A549 (cell line): ENCODE measurements around the gene PRKD1. TPM values are rescaled to one million over a fixed set of nuclear protein-coding genes. Genes with fewer than 3 reads are reported as not detected.
A peak's percentile ranks its signal among the peaks of the same experiment; 100 is the strongest.

Experiments used
- ATAC-seq, 2 experiments: fragments of 200-7000 bp in 1 of 2; fragments of >200 bp in 1 of 2; cut with Nextera tagmentation in 1 of 2; cut with Tn5 transposase in 1 of 2; 3 replicates each; pipeline versions ENCODE4 v1.8.0 to v1.9.1; 2018 to 2020; ENCODE audit warnings: mild to moderate bottlenecking in 1 of 2, moderate library complexity in 1 of 2
- CTCF ChIA-PET: fragments of 300-600 bp; sonication (Branson Sonifier 250); formaldehyde crosslinking; extraction: SDS; loops from one replicate; lab custom pipeline; 2021; ENCODE audit warnings: antibody characterized with exemption, inconsistent platforms; lab: Yijun Ruan, JAX
- POLR2A ChIA-PET: fragments of 350-600 bp; formaldehyde crosslinking; extraction: SDS; loops from one replicate; lab custom pipeline; 2021; ENCODE audit warnings: antibody characterized with exemption, inconsistent platforms; lab: Yijun Ruan, JAX
- DNase-seq, 2 experiments: peaks; one replicate each; pipeline versions ENCODE4 v3.0.0 to v3.0.0-alpha.2; 2011 to 2016; ENCODE audit warnings: low read depth in 1 of 2, low spot score in 1 of 2
- FAIRE-seq: peaks from 2 replicates; lab custom pipeline; 2011; peaks lifted over from hg19 to GRCh38; lab: Jason Lieb, UNC
- H3K27ac ChIP-seq, 2 experiments: fragments of >200 bp; sonication (Bioruptor Twin); formaldehyde crosslinking; 3 replicates each; pipeline ENCODE4 v1.5.1; 2016 to 2017
- H3K4me1 ChIP-seq: fragments of >200 bp; sonication (Bioruptor Twin); formaldehyde crosslinking; 3 replicates; pipeline ENCODE4 v1.6.1; 2016
- H3K4me2 ChIP-seq: fragments of >200 bp; sonication (Bioruptor Twin); formaldehyde crosslinking; 3 replicates; pipeline ENCODE4 v1.6.1; 2016
- H3K4me3 ChIP-seq: fragments of >200 bp; sonication (Bioruptor Twin); formaldehyde crosslinking; 3 replicates; pipeline ENCODE4 v1.5.1; 2016
- H3K9me3 ChIP-seq: fragments of >200 bp; sonication (Bioruptor Twin); formaldehyde crosslinking; 3 replicates; pipeline ENCODE4 v1.6.1; 2016
- CBX2 ChIP-seq: fragments of 200-600 bp; sonication (generic); IDR thresholded peaks from 2 replicates; pipeline ENCODE4 v1.6.1; 2016; ENCODE audit warnings: low read depth, mild to moderate bottlenecking, borderline replicate concordance
- CBX8 ChIP-seq: fragments of 200-600 bp; sonication (generic); IDR thresholded peaks from 2 replicates; pipeline ENCODE4 v1.6.1; 2016
- CHD4 ChIP-seq: fragments of 200-600 bp; sonication (generic); IDR thresholded peaks from 2 replicates; pipeline ENCODE4 v1.6.1; 2016; ENCODE audit warnings: antibody characterized with exemption, mild to moderate bottlenecking, borderline replicate concordance
- EHMT2 ChIP-seq: fragments of 200-600 bp; sonication (generic); IDR thresholded peaks from 2 replicates; pipeline ENCODE4 v1.6.1; 2016; ENCODE audit warnings: antibody characterized with exemption, low read depth, mild to moderate bottlenecking, moderate library complexity
- HOXA7 ChIP-seq: fragments of 250-450 bp; sonication (Bioruptor Pico); IDR thresholded peaks from 2 replicates; pipeline ENCODE4 v1.5.0; 2020; ENCODE audit warnings: mild to moderate bottlenecking, moderate library complexity
- HOXB13 ChIP-seq: fragments of 250-450 bp; sonication (Bioruptor Pico); IDR thresholded peaks from 2 replicates; pipeline ENCODE4 v1.5.0; 2020; ENCODE audit warnings: low read depth, mild to moderate bottlenecking, moderate library complexity
- HOXB5 ChIP-seq: fragments of 250-450 bp; sonication (Bioruptor Pico); IDR thresholded peaks from 2 replicates; pipeline ENCODE4 v1.5.0; 2020; ENCODE audit warnings: mild to moderate bottlenecking, moderate library complexity
- MAFK ChIP-seq: fragments of 450-650 bp; IDR thresholded peaks from 2 replicates; pipeline ENCODE4 v1.6.1; 2014; ENCODE audit not compliant: partially characterized antibody
- NFE2L2 ChIP-seq: fragments of 150-350 bp; conservative IDR thresholded peaks from 2 replicates; pipeline ENCODE4 v1.6.1; 2014; ENCODE audit warnings: low read length
- POLR2A ChIP-seq: IDR thresholded peaks from 2 replicates; pipeline ENCODE4 v1.6.1; 2012; ENCODE audit warnings: mild to moderate bottlenecking, low read length
- RCOR1 ChIP-seq: fragments of 150-350 bp; IDR thresholded peaks from 2 replicates; pipeline ENCODE4 v1.6.1; 2014; ENCODE audit warnings: antibody characterized with exemption, low read length, low read depth
- RNF2 ChIP-seq: fragments of 200-600 bp; sonication (generic); IDR thresholded peaks from 2 replicates; pipeline ENCODE4 v1.6.1; 2016; ENCODE audit warnings: low read depth, mild to moderate bottlenecking, antibody characterized with exemption, moderate library complexity, borderline replicate concordance
- SREBF2 ChIP-seq: fragments of 450-650 bp; IDR thresholded peaks from 2 replicates; pipeline ENCODE4 v1.6.1; 2014; ENCODE audit warnings: mild to moderate bottlenecking, moderate library complexity
- ZC3H11A ChIP-seq: fragments of 450-650 bp; IDR thresholded peaks from 2 replicates; pipeline ENCODE4 v1.6.1; 2014; ENCODE audit warnings: antibody characterized with exemption, mild to moderate bottlenecking
- ZFP36 ChIP-seq: fragments of 450-650 bp; IDR thresholded peaks from 2 replicates; pipeline ENCODE4 v1.6.1; 2014; ENCODE audit warnings: borderline replicate concordance; ENCODE audit not compliant: partially characterized antibody
- WGBS: methylation state at CpG from one replicate; pipeline ENCODE4 v1.1.6; 2017; ENCODE audit errors: missing lambda C conversion rate; 5-methylcytosine and 5-hydroxymethylcytosine counted together
- polyA plus RNA-seq, 4 experiments: library from polyadenylated mRNA; depleted of rRNA in 3 of 4; stranded (reverse); fragments of >200 nt; fragmentation: RNase III in 1 of 4; extraction: RNeasy Plus Mini Kit Qiagen cat#74134 plus additional on column Dnase treatment in 1 of 4; gene quantifications; 2 replicates in 3 of 4; 3 replicates in 1 of 4; pipeline ENCODE4 v1.2.3, GENCODE V29; 2011 to 2017
- TF ChIP-seq, protein P1 (sequence below): fragments of >200 bp; sonication (Bioruptor Twin); formaldehyde crosslinking; IDR thresholded peaks from 3 replicates; pipeline ENCODE4 v1.5.1; 2016
- TF ChIP-seq, protein P2 (sequence below): IDR thresholded peaks from 2 replicates; pipeline ENCODE4 v1.6.1; 2012
- TF ChIP-seq, protein P3 (sequence below): fragments of 250-450 bp; sonication (Bioruptor Pico); IDR thresholded peaks from 2 replicates; pipeline ENCODE4 v1.5.0; 2021; ENCODE audit warnings: mild to moderate bottlenecking, moderate library complexity, borderline replicate concordance
- TF ChIP-seq, protein P4 (sequence below): fragments of >200 bp; sonication (Bioruptor Twin); formaldehyde crosslinking; IDR thresholded peaks from 2 replicates; pipeline ENCODE4 v1.6.1; 2016
- TF ChIP-seq, protein P5 (sequence below): fragments of 150-350 bp; IDR thresholded peaks from 2 replicates; pipeline ENCODE4 v1.6.1; 2014; ENCODE audit warnings: low read depth, mild to moderate bottlenecking, low read length

PRKD1 gene
- polyA plus RNA-seq, 2 of the 4 experiments (the other 2 are of a cell fraction), result 3.0 to 7.8 TPM

DNA sequence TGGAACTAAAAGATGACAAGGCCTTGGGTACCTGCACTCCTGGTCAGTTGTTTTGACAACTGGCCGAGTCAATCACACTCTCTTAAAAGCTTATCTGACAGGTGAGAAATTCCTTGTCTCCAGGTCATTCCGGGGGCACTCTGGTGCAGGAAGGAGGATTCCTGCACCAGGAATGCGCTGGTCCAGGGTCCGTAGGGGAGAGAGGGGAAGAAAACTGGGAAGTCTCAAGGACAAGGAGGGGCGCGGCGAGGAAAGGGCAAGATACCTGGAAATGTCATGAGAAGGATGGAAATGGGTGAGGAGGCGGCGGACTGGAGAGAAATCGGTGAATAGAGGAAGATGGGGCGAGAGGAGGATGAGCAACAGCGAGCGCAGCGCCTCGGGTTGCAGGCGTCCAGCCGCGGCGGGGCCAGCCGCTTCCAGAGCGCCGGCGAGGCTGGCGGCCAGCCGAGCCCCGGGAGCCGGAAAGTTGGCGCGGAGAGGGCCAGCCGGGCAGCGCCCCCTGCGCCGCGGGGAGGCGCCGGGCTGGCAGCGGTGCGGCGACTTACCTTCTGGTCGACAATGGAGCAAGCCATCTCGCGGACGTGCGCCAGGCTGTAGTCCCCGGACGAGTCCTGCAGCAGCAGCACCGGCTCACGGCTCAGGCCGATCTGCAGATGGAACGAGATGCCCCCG lies 809 bp downstream of the PRKD1 start:
- ATAC-seq, result peak; percentile 72 to 80
- H3K27ac ChIP-seq, result peak overlapping the region; percentile 79 to 95
- peak overlapping the region; percentile 69 for H3K4me3 ChIP-seq
- peak; percentile 34 to 59 for DNase-seq
- TF ChIP-seq EHMT2 (no peak), SREBF2 (no peak)
- TF ChIP-seq, protein P1, sequence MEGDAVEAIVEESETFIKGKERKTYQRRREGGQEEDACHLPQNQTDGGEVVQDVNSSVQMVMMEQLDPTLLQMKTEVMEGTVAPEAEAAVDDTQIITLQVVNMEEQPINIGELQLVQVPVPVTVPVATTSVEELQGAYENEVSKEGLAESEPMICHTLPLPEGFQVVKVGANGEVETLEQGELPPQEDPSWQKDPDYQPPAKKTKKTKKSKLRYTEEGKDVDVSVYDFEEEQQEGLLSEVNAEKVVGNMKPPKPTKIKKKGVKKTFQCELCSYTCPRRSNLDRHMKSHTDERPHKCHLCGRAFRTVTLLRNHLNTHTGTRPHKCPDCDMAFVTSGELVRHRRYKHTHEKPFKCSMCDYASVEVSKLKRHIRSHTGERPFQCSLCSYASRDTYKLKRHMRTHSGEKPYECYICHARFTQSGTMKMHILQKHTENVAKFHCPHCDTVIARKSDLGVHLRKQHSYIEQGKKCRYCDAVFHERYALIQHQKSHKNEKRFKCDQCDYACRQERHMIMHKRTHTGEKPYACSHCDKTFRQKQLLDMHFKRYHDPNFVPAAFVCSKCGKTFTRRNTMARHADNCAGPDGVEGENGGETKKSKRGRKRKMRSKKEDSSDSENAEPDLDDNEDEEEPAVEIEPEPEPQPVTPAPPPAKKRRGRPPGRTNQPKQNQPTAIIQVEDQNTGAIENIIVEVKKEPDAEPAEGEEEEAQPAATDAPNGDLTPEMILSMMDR, result peak; percentile 20; the same call in 1 of the 3 replicates
- TF ChIP-seq, protein P2, sequence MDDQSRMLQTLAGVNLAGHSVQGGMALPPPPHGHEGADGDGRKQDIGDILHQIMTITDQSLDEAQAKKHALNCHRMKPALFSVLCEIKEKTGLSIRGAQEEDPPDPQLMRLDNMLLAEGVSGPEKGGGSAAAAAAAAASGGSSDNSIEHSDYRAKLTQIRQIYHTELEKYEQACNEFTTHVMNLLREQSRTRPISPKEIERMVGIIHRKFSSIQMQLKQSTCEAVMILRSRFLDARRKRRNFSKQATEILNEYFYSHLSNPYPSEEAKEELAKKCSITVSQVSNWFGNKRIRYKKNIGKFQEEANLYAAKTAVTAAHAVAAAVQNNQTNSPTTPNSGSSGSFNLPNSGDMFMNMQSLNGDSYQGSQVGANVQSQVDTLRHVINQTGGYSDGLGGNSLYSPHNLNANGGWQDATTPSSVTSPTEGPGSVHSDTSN, result no peak
- H3K9me3 ChIP-seq, result no peaks in the 10 kb centered on the region
- ChIA-PET CTCF (interaction anchor here (0.6 kb wide), 2 partner anchors 18 to 38 kb away, joined by 3 read pairs; no protein-coding TSS in a partner anchor), POLR2A (no interaction called here)
- peak overlapping the region; percentile 99 for H3K4me2 ChIP-seq
- peaks cover 17% of the 10 kb centered on the region; the same call in 2 of the 3 replicates for H3K4me1 ChIP-seq
- 2% methylated on average over 28 of the region's 51 CpGs for WGBS
- FAIRE-seq, result no peak

DNA sequence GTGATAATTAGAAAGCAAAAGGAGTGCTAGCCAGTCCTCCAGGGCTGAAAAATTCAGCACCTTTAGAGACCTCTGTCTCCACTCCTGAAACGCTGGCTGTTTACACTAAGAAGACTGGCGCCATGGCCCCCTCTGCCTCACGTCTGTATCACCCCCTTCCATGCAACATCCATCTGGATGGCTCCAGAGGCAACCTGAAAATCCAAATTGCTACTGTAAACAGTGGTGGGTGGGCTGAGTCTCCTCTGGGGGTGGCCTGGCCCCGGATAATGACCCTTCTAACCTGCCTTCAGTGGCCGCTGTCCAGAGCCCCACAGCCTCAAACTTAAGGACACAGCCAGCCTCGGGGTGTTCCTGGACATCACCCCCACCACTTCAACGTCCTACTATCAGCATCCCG lies 1.4 kb downstream of the PRKD1 start:
- ATAC-seq (no peak), DNase-seq (no peak), FAIRE-seq (no peak)
- ChIA-PET POLR2A (no interaction called here), CTCF (no interaction called here)
- Histone ChIP-seq H3K9me3 (no peaks in the 10 kb centered on the region), H3K27ac (peak overlapping the region; percentile 79 to 95; a peak in 2 of 6 replicates), H3K4me3 (peak overlapping the region; percentile 69), H3K4me1 (peaks cover 17% of the 10 kb centered on the region; the same call in 2 of the 3 replicates), H3K4me2 (peak overlapping the region; percentile 99)
- TF ChIP-seq HOXA7 (CRISPR knock-in tag), result no peak
- TF ChIP-seq RNF2, result no peak
- no peak for TF ChIP-seq ZFP36
- TF ChIP-seq, protein P3, sequence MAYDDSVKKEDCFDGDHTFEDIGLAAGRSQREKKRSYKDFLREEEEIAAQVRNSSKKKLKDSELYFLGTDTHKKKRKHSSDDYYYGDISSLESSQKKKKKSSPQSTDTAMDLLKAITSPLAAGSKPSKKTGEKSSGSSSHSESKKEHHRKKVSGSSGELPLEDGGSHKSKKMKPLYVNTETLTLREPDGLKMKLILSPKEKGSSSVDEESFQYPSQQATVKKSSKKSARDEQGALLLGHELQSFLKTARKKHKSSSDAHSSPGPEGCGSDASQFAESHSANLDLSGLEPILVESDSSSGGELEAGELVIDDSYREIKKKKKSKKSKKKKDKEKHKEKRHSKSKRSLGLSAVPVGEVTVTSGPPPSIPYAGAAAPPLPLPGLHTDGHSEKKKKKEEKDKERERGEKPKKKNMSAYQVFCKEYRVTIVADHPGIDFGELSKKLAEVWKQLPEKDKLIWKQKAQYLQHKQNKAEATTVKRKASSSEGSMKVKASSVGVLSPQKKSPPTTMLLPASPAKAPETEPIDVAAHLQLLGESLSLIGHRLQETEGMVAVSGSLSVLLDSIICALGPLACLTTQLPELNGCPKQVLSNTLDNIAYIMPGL (CRISPR knock-in tag), result no peak
- TF ChIP-seq CBX2, result no peak
- TF ChIP-seq, protein P4, sequence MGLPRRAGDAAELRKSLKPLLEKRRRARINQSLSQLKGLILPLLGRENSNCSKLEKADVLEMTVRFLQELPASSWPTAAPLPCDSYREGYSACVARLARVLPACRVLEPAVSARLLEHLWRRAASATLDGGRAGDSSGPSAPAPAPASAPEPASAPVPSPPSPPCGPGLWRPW, result no peak
- no peak for TF ChIP-seq CHD4
- TF ChIP-seq EHMT2, result no peak
- TF ChIP-seq, protein P2, result no peak
- 39% methylated on average over 8 of the region's 8 CpGs for WGBS

DNA sequence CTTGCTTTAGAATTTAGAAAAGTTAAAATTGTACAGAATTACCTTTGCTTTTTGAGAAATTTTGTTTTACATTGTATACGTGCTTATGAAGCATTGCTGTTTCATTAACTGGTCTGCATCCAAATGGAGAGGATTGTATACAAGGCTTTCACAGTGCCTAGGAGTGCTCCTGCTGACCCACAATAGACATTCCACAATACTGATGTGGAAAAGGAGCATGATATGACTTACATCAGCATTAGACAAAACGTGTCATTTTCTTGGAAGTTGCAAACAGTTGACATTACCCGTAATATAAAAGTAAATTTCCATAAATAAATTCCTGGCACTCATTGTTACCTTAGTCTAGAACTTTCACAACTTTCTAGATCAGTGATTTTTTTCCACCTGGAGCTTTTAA lies 1.9 kb downstream of the PRKD1 start:
- ChIA-PET CTCF (interaction anchor here (0.6 kb wide), 1 partner anchor 266 kb away, joined by 3 read pairs; no protein-coding TSS in a partner anchor), POLR2A (no interaction called here)
- H3K27ac ChIP-seq, result no peak overlapping the region
- H3K9me3 ChIP-seq, result no peaks in the 10 kb centered on the region
- ATAC-seq, result no peak
- peak overlapping the region; percentile 99 for H3K4me2 ChIP-seq
- peaks cover 17% of the 10 kb centered on the region; the same call in 2 of the 3 replicates for H3K4me1 ChIP-seq
- no peak for DNase-seq
- no peak overlapping the region for H3K4me3 ChIP-seq
- FAIRE-seq, result no peak
- WGBS, result 79% methylated on average over 3 of the region's 3 CpGs
- TF ChIP-seq, protein P4, result no peak
- TF ChIP-seq POLR2A, result no peak
- TF ChIP-seq CBX8, result no peak
- TF ChIP-seq MAFK, result no peak
- TF ChIP-seq RCOR1, result no peak
- TF ChIP-seq CHD4, result no peak
- TF ChIP-seq NFE2L2, result no peak
- TF ChIP-seq HOXB13 (CRISPR knock-in tag), result no peak
- no peak for TF ChIP-seq ZC3H11A
- TF ChIP-seq, protein P5, sequence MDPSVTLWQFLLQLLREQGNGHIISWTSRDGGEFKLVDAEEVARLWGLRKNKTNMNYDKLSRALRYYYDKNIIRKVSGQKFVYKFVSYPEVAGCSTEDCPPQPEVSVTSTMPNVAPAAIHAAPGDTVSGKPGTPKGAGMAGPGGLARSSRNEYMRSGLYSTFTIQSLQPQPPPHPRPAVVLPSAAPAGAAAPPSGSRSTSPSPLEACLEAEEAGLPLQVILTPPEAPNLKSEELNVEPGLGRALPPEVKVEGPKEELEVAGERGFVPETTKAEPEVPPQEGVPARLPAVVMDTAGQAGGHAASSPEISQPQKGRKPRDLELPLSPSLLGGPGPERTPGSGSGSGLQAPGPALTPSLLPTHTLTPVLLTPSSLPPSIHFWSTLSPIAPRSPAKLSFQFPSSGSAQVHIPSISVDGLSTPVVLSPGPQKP, result no peak
- TF ChIP-seq HOXB5 (CRISPR knock-in tag), result no peak
